ENCODE data around the gene TEX35. TPM values are rescaled to one million over a fixed set of nuclear protein-coding genes. Genes with fewer than 3 reads are reported as not detected.

Gene TEX35
- total and polyA plus RNA-seq, 12 donors = 0.03 to 0.56 (median 0.09) TPM; not detected in 9

- no peak for TF ChIP-seq CTCF (IDR thresholded peaks at IDR 0.05)
- intact Hi-C loops (cut with DNase I) = loop anchor here in 5 of 10 donors (2.0 to 10.0 kb wide), 4 partner anchors 221 to 471 kb away; no protein-coding TSS in a partner anchor
- Histone ChIP-seq H3K4me3 (no peak overlapping the region), H3K27ac (no peak overlapping the region), H3K9me3 (no peaks in the 10 kb centered on the region), H3K27me3 (no peaks in the 10 kb centered on the region), H3K4me1 (peaks cover 0 to 32% (median 15%) of the 10 kb centered on the region in 9 donors), H3K36me3 (no peaks in the 10 kb centered on the region)
- DNase-seq = no peak
- ATAC-seq = no peak
- WGBS, 2 donors = 70 to 77% methylated on average over 9 of the region's 9 CpGs
Observed at GRCh38 chr1:178533121-178533946, 20.4 kb downstream of the TEX35 start.

GRCh38 chr1:178534137-178534868 lies 21.4 kb downstream of the TEX35 start:
- no peak for TF ChIP-seq CTCF (IDR thresholded peaks at IDR 0.05)
- no peak for DNase-seq
- Histone ChIP-seq H3K4me3 (no peak overlapping the region), H3K36me3 (no peaks in the 10 kb centered on the region), H3K9me3 (no peaks in the 10 kb centered on the region), H3K4me1 (peaks cover 0 to 39% (median 23%) of the 10 kb centered on the region in 9 donors), H3K27me3 (no peaks in the 10 kb centered on the region), H3K27ac (no peak overlapping the region)
- intact Hi-C loops (cut with DNase I) = loop anchor here in 4 of 10 donors (5.0 to 10.0 kb wide), 3 partner anchors 222 to 470 kb away; no protein-coding TSS in a partner anchor
- ATAC-seq = no peak
- 93 to 95% methylated on average over 9 of the region's 9 CpGs for WGBS, 2 donors

GRCh38 chr1:178536329-178536728 lies 23.4 kb downstream of the TEX35 start:
- intact Hi-C loops (cut with DNase I) = loop anchor here in 1 of 10 donors (10.0 kb wide), 1 partner anchor 468 kb away; no protein-coding TSS in a partner anchor
- no peaks in the 10 kb centered on the region for H3K27me3 ChIP-seq
- TF ChIP-seq CTCF (IDR thresholded peaks at IDR 0.05) = no peak
- ATAC-seq = peak in 1 of 8 donors; percentile 16
- peaks cover 0 to 39% (median 23%) of the 10 kb centered on the region in 9 donors for H3K4me1 ChIP-seq
- no peak overlapping the region for H3K4me3 ChIP-seq
- H3K36me3 ChIP-seq = no peaks in the 10 kb centered on the region
- WGBS, 2 donors = 87% methylated on average over 5 of the region's 5 CpGs
- no peaks in the 10 kb centered on the region for H3K9me3 ChIP-seq
- peak overlapping the region in 9 of 10 donors; percentile 51 to 82 (median 67) for H3K27ac ChIP-seq
- DNase-seq = no peak

- ATAC-seq (peak; percentile 83 to 94 (median 88)), DNase-seq (peak; percentile 48 to 68)
- Histone ChIP-seq H3K27me3 (no peaks in the 10 kb centered on the region), H3K4me3 (no peak overlapping the region), H3K9me3 (no peaks in the 10 kb centered on the region), H3K36me3 (no peaks in the 10 kb centered on the region), H3K4me1 (peaks cover 0 to 42% (median 27%) of the 10 kb centered on the region in 9 donors), H3K27ac (peak overlapping the region; percentile 5 to 82 (median 68))
- WGBS, 2 donors = 37 to 52% methylated on average over 7 of the region's 7 CpGs
- intact Hi-C loops (cut with DNase I) = loop anchor here in 1 of 10 donors (10.0 kb wide), 1 partner anchor 468 kb away; no protein-coding TSS in a partner anchor
- no peak for TF ChIP-seq CTCF (IDR thresholded peaks at IDR 0.05)
Observed at GRCh38 chr1:178536844-178537371, 24.0 kb downstream of the TEX35 start.

Measured in heart right ventricle (tissue), 16 donors.